Measurements from ENCODE around the gene HHAT.

DNA sequence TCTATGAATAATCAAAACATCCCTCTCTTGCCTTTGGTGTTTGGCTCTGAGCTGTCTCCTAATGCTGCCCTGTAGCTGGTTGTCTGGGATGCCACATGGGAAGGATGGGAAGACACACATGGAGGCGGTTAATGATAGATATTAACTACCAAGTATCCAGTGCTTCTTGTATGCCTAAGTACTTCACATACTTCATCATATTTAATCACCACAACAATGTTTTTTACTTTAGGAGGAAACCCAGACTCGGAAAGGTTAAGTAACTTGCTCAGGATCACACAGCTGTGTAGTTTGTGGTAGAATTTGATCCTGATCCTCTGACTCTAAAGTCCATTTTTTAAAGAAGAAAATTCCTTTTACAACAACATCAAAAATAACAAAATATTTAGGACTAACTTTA is 88.0 kb downstream of the HHAT start:
- TF ChIP-seq CTCF (optimal IDR thresholded peaks at IDR 0.05 in 1 of 3, IDR thresholded peaks at IDR 0.05 in 1 of 3, conservative IDR thresholded peaks at IDR 0.05 in 1 of 3; ENCODE audit: extremely low read depth in 1 of 3, insufficient read depth in 2 of 3, low read length in 3 of 3) (no peak), EZH2 (IDR thresholded peaks at IDR 0.05; ENCODE audit: low read length) (no peak)
